Hematopoietic multipotent progenitor cell treated with erythropoietin and hydrocortisone succinate and interleukin-3 and kit ligand, for 4 days (in vitro differentiated cells): ENCODE results near the gene GLYATL3.
A peak's percentile ranks its signal among the peaks of the same experiment; 100 is the strongest.
"Not testable (repeated sequence)": the region's sequence is repeated elsewhere in the genome, so short reads cannot be mapped to it uniquely, and the experiment has no call there.

Experiments used
- DNase-seq: peaks from one replicate; pipeline ENCODE4 v3.0.0-alpha.2; 2015

GLYATL3 gene

GRCh38 chr6:49499623-49500022, at the start of gene GLYATL3:
Gene GLYATL3 (plus strand): TSS chr6:49499923. CDS start chr6:49511991, 12,068 bp downstream.
- DNase-seq = no peak

DNA sequence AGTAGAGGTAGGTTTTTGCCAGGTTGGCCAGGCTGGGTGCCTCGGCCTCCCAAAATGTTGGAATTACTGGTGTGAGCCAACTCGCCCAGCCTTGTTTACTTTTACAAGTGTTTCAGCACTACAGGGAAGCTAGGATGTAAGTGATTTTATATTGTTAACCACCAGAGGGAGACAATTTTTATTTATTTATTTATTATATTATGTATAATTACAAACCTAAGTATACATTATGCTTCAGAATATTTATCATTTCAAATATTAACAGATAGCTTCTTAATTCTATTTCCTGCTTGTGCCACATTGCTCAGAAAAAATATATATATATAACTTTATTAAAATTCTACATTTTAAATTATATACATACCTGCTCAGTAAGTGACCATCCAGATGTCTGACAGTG, 46.5 kb upstream of the GLYATL3 start:
- DNase-seq = peak; percentile 51

DNA sequence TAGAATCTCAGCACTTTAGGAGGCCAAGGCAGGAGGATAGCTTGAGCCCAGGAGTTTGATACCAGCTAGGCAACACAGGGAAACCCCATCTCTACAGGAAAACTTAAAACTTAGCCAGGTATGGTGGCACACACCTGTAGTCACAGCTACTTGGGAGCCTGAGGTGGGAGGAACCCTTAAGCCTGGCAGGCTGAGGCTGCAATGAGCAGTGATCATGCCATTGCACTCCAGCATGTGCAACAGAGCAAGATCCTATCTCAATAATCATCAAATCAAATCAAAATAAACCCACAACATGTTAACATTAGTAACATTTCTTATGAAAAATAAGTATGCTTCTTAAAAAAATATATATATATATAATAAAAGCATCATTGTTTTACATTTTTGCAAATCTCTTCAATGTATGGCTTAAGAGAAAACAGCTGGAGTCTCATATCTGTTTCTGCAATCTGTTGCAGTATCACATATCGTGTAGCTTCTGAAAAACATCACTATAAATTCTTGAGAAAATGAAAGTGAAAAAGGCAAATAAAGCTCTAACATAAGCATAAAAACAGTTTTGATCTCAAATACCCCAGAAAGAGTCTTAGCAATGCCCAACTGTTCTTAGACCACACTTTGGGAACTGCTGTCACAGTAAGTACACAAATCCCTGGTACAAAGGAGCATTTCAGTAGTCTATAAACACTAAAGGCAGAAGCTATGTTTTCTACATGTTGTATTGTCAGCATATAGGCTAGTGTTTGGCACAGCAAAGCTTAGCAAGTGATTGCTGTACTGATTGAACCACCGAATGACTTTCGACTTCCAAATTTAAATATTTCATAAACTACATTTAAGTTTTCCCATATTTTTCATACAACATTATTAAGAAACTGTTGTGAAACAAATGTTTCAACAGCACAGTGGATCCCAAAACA, 44.7 kb upstream of the GLYATL3 start:
- no peak for DNase-seq

DNA sequence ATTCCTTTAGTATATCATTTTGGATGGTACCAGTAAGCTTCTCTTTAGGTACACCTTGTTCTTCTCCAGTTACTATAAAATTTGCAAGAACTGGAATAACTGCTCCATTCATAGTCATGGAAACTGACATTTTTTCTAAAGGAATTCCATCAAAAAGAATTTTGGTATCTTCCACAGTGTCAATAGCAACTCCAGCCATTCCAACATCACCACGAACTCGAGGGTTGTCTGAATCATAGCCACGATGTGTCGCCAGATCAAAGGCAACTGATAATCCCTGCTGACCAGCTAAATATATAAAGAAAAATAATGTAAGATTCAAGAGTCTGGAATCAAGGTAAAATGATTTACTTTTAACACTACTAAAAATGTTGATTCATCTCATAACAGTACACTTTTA, 42.0 kb upstream of the GLYATL3 start:
- no peak for DNase-seq

- DNase-seq = peak; percentile 23
Observed at GRCh38 chr6:49462071-49462470, 37.7 kb upstream of the GLYATL3 start.

DNA sequence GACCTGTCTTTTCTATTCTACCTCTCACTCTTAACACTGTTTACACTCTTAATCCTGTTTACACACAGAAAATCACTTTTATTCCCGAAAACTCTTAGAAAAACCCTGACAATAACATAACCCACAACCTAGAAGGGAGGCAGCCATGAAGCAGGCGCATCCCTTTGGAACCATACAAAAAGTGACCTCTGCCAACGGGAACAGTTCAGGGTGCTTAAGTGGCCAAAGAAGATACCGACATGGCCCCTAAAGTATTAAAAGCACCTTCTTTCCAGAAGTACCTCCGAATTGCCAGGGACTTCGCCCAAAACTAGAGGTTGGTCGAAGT, 37.2 kb upstream of the GLYATL3 start:
- no peak for DNase-seq

DNA sequence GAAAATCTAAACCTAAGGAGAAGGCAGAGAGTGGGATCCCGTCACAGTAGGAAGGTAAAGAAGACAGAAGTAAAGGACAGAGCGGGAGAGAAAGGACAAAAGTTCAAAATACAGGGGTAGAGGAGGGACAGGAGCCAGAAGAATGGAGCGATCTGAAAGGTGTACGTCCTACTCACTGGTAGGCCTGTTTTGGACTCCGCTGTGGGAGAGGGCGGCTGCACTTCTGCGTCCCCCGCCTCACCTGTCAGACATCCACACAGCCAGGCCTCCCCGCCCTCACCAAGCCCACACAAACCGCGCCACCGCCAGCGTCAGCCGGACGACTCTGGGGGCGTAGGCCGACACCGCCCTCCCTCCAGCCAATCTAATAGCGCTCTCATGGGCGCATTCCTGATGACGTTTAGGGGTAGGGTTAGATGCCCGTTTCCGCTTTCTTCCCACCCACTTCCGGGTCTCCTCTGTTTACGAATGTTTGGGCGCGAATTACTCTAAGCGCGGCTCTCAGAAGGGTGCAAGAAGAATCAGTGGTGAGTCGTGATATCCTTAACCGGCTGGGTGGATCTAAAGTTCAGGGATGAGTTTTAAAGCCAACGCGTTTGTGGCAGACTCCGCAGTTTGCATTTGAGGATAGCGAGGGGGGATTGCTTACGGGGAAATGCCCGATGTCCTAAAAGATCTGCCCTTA, 36.7 kb upstream of the GLYATL3 start, which contains the start of the genes CENPQ and MMUT:
CENPQ (plus strand) TSS at position 444 of the 685 bp plus-strand sequence. CDS start 6,807 bp downstream, outside the sequence.
MMUT (minus strand) TSS at position 327 of the 685 bp plus-strand sequence. CDS start 3,787 bp downstream, outside the sequence.
- DNase-seq = peak; percentile 98

DNA sequence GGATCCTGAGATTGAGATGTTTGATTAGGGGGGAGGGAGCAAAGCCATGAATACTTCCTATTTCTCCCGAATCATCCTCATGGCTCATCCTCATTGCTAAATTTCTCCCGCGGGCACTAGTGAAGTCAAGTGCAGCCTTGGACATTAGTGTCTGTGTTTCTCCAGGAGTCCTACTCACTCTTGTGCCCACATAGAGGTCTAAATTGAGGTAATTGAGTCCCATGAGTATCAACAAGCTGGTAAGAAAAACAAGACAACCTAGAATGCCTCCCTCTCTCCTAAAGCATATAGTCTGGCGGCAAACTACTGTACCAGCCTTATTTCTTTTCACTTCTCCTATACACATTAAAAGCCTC, 36.1 kb upstream of the GLYATL3 start:
- DNase-seq = no peak

- DNase-seq = no peak
Observed at GRCh38 chr6:49464691-49465090, 35.0 kb upstream of the GLYATL3 start.

GRCh38 chr6:49468042-49468441, 31.7 kb upstream of the GLYATL3 start:
- DNase-seq = no peak

DNA sequence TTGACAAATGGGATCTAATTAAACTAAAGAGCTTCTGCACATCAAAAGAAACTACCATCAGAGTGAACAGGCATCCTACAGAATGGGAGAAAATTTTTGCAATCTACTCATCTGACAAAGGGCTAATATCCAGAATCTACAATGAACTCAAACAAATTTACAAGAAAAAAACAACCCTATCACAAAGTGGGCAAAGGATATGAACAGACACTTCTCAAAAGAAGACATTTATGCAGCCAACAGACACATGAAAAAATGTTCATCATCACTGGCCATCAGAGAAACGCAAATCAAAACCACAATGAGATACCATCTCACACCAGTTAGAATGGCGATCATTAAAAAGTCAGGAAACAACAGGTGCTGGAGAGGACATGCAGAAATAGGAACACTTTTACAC, 23.2 kb upstream of the GLYATL3 start:
- DNase-seq = not testable (repeated sequence)

DNA sequence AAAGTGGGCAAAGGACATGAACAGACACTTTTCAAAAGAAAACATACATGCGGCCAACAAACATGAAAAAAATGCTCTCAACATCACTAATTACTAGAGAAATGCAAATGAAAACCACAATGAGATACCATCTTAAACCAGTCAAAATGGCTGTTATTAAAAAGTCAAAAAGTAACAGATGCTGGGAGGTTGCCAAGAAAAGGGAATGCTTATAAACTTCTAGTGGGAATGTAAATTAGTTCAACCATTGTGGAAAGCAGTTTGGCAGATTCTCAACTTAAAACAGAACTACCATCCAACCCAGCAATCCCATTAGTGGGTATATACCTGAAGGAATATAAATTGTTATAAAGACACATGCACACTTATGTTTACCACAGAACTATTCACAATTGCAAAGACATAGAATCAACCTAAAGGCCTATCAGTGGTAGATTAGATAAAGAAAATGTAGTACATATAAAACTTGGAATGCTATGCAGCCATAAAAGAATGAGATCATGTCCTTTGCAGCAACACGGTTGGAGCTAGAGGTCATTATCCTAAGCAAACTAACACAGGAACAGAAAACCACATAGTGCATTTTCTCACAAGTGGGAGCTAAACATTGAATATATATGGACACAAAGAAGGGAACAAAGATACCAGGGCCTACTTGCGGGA, 20.3 kb upstream of the GLYATL3 start:
- DNase-seq = no peak

GRCh38 chr6:49481846-49482245, 17.9 kb upstream of the GLYATL3 start:
- not testable (repeated sequence) for DNase-seq

GRCh38 chr6:49483380-49483779, 16.3 kb upstream of the GLYATL3 start:
- not testable (repeated sequence) for DNase-seq

- no peak for DNase-seq
Observed at GRCh38 chr6:49490633-49491032, 9.1 kb upstream of the GLYATL3 start.

DNA sequence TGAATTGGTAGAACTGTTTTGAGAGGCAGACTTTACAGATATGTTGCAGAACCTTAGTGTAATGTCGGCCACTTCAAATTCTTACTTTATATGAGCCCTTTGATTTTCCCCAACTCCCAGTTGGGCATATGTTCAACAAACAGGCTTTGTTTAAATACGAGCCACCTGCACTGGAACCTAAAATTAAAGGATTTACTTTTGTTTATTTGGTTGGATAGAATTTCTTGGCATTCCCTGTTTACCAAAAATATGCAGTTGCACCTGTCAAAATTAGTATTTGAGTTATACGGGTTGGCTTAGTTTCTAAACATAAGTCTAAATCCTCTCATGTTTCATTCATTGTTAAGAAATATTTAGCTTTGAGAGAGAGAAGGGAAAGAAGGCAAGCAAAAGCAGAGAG, 2.4 kb upstream of the GLYATL3 start:
- no peak for DNase-seq

- no peak for DNase-seq
Observed at GRCh38 chr6:49499126-49499525, 597 bp upstream of the GLYATL3 start.

- no peak for DNase-seq
Observed at GRCh38 chr6:49504666-49505065, 4.9 kb downstream of the GLYATL3 start.

GRCh38 chr6:49506569-49507111, 6.9 kb downstream of the GLYATL3 start:
- no peak for DNase-seq

DNA sequence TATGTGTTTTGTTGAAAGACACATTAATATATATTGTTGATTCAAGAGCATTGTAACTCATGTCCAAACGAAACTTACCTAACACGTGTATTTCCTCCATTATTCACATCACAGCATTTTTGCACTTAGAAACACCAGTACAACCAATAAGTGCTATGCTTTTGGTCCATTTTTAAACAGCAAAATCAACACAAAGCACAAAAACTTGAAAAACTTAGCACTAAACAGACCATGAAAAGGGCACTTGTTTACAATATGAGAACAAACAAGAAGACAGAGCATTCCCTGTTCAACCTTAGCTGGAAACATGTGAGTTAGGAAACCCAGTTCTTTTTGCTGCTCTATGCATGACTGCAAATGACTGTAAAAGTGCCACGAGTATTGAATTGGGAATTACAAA, 9.6 kb downstream of the GLYATL3 start:
- DNase-seq = no peak

GRCh38 chr6:49513153-49513989, 13.6 kb downstream of the GLYATL3 start:
- no peak for DNase-seq
